Stimulated activated CD4-positive, alpha-beta T cell treated with anti-CD3 and anti-CD28 coated beads, Interleukin-1b, Interleukin-23, amount 100 ng/mL, for 1 hour (primary cell): ENCODE data around the gene CDC25B.
A peak's percentile ranks its signal among the peaks of the same experiment; 100 is the strongest.

Experiments
- DNase-seq, 2 donors: peaks; one replicate each; pipeline ENCODE4 v3.0.0-alpha.2; 2020; ENCODE audit warnings: low read depth in 2 of 2

CDC25B gene

DNA sequence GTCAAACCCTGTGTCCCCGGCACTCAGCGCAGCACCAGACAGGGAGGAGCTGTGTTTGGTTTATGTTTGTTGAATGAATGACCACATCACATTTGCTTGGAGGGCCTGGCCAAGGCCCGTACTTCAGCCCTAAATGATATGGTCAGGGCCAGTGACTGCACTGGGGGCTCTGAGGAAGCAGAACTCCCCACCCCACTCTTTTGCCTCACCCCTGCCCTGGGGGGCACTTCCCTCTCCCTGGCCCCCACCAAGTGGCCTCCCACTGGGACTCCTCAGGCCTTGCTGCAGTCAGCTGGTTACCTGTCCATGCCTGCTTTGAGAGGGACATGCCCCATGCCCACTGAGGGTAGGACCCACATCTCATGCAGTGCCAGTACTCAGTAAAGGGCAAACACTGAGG, 31.5 kb upstream of the CDC25B start:
- DNase-seq: no peak

DNA sequence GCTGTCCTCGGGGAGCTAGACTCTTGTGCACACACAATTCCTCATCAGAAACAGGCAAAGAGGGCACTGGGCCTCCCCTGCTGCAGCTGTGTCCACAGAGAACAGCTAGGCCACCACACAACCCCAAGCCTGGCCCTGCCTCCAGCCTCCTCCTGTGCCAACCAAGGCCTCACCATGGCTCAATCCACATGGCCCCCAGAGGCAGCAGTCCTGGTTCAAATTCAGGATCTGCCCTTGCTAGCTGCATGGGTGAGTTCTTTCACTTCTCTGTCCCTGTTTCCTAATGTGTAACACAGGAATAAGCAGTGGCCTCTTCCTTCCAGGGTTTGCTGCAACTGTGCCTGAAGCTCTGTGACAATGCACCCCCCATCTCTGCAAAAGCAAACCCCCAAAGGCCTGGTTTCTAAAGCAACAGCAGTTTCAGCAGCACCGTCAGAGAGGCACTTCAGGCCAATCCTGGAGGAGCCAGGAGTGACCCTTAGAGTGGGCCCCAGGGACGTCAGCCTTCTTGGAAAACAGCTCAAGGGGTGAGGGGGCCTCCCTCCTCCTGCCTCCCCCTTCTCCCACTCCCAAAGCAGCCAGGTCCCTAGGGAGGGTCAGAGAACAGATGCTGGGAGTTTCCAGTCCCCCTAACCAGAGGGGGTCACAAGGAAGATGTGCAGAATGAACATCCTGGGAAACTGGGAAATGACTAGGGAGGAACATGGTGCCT, 30.8 kb upstream of the CDC25B start:
- DNase-seq: no peak

DNA sequence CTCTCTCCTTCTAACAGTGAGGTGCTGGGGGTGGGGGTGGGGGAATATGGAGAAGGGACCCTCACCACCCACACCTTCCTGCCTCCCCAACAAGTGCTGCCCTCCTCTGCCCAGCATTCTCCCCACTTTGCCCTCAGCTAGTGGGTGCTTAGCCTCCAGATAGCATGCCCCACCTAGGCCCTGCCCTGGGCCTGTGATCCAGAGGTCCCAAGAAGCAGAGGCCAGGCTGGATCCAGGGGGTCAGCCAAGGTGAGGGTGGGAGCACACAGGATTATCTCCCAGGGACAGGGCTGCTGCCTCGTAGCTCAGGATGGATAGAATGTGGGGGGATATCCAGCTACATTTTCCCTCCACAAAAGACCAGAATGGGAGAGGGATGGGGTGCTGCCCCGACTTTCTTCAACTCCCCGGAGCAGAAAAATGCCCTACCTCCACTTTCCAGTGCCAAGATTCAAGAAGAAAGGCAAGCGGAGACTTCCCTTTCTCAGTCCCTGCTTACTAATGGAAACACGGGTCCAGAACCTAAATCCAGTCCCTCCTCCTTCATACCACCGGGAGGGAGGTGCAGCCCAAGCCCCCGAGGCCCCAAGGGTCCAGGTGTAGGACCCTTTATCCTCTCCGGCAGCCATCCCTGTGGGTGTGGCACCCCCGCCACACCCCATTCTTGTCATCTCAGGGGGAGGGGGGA, 29.5 kb upstream of the CDC25B start:
- DNase-seq: no peak

DNA sequence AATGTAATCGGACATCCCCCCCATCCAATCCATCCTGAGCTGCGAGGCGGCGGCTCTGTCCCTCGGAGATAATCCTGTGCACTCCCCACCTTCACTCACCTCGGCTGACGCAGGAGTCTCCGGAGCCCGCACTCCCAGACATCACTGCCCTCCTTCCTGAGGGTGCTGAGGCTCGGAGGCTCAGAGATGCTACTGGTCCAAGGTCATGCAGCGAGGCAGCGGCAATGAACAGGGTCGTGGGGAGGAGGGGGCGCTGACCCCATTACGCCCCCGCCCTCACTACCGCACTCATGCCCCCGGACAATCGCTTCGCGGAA, 29.0 kb upstream of the CDC25B start:
- DNase-seq: no peak

DNA sequence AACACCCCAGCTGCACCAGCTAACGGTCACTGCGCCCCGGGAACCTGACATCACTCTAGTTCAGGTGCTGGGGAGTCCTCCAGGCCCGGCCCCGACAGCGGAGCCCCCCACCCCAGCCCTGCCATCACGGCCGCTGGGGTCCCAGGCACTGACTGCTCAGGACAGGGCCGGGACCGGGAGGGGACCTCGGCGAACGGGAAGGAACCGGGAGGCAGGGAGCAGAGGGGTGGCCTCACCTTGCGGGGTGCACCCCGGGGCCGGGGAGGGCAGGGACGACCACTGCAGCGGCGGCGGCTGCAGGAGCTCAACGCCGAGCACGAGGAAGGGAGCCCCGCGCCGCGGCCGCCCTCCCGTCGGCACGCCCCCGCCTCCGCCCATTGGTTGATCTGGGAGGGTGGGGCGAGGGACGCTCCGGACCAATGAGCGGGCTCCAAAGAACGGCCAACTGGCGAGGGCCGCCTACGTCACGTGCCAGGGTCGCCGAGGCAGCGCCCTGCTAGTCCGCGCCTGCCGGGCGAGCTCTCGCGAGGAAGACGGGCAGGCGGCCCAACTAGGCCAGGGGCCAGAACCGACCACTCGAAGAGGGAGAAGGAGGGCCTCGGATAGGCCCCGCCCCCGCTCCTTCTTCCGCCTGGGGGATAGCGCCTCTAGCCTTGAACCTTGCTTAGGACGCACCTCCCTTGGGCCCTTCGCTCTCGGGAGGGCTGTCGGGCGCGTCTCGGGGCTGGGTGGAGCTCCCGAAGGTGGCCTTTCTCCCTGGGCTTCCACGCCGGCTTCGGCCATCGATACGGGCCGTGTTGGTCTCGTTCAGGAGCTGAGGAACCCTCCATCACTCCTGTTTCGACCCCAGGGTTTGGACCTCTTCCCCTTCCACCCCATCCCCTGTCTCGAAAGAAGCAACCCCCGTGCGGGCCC, 28.4 kb upstream of the CDC25B start, which contains the start of gene ADISSP:
Gene ADISSP (minus strand): TSS at position 327 of the 915 bp plus-strand sequence. CDS start 7,653 bp downstream, outside the sequence.
- DNase-seq: peak; percentile 92 to 93

DNA sequence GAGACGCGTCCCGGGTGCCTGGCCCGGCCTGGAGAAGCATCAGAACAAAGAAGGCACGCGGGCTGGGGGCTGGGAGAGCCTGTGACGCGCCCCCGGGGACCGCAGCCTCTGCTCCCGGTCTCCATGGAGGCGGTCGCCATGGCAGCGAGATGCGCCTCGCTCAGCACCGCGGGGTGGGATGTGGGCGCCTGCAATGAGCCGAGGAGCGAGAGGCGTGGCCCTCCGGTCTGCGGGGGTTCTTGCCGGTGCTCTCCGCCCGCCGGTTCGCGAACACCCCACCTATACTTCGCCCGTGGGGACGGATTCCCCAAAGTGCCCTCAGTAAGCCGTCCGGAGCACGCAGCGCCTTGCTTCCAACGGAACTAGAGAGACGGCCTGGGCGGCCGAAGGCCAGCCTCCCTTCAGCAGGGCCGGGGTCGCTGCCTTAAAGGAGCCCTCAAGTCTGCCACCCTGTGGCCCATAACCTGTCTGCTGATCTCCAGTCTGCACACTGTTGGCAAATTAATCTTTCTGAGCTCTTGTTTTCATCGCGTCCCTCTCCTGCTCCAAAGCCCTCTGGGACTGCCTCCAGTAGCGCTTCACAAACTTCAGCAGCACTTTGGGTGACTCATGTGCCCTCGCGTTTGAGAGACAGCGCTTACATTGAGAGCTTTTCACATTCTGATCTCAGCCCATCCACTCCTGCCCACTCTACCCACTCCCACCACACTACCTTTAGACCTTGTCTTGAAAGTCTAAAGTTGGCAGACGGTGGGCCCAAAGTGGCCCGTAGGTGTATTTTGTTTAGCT, 27.6 kb upstream of the CDC25B start:
- DNase-seq: peak; percentile 46 to 50

DNA sequence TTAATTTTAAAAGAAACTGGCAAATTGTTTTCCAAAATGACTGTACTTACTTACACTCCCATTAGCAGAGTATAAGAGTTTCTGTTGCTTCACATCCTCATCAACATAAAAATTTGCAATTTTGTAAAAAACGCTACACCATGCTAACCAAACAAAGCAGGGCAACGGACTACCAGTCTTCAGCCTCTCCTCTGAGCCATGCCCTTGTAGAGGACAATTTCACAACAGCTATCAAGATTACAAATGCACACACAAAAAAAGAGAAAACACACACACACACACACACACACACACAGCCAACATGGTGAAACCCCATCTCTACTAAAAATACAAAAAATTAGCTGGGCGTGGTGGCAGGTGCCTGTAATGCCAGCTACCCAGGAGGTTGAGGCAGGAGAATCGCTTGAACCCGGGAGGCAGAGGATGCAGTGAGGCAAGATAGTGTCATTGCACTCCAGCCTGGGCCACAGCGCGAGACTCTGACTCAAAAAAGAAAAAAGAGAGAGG, 24.5 kb upstream of the CDC25B start:
- DNase-seq: no peak

DNA sequence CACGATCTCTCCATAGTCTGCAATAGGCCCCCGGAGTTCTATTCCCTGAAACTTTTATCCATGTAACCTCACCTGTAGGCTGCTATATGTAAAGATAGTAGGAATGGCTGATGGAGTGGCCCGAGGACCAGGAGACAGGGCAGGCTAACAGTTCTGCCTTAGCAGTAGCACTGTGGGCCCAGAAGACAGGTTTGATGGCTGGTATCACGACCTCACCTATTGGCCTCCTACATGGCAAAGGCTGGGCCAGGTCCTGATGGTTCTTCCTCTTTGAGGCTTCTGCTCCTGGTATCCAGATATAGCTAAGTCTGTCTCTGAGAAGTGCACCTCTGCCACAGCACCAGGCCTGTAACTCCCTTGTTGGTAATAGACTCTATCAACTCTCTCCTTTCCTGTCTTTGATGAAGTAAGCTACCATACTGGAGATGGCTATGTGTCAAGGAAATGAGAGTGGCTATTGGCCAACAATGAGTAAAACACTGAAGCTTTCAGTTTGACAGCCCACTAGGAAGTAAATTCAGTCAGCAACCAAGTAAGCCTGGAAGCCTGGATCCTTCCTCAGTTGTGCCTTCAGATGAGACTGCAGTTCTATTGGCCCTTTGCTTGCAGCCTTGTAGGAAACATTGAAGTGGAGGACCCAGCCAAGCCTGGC, 20.5 kb upstream of the CDC25B start:
- DNase-seq: no peak

DNA sequence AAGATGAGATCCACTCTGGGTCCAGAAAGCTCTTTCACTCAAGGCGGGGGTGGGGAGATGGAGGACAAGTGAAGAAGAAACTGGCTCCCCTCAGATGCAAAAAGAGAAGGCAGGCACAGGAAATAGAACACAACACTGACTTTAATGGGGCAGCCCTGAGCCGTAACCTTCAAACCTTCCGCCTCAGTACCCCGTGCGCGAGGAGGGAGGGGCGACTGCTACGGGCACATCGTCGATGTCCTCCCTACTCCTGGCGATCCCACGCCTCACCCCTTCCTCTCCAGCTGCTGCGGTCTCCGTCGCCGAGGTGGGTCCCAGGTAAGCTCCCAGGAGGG, 18.8 kb upstream of the CDC25B start:
- no peak for DNase-seq

DNA sequence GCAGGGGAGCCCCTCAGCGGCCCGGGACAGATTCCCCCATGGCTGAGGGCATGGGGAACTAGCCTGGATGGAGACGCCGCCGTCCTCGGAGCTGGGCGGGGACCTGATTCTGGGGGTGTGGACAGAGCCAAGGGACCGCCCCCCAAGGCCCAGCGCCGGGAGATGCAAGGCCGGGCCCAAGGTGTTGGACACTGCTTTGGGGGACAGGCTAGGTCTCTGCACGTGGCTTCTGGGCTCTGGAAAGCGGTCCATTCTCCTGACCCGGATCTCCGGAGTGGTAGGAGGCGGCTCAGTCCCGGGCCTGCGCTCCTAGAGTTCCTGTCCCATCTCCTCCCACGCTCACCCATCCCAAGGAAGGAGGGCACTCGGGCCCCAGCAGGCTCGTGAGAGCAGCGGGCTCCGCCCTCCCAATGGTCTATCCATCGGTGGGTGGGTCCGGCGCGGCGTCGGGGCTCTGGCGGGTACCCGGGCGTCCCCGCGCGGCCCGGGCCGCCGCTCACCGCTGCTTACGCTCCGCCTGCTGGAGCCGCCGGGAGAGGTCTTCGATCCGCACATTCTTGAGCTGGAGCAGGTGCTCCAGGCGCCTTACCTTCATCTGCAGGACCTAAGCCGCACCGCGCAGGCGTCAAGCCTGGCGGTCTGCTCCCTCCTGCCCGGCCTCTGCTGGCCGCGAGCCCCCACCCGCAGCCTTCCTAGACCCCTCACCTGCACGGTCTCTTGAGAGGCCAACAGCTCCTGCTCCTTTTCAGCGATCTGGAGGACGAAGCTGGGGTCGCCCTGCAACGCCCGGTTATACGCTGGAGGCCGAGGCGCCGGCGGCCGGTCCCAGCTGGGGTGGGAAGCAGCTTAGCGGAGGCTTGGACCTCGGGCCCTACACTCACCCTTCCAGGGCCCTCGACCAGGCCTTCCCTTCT, 18.1 kb upstream of the CDC25B start:
- no peak for DNase-seq

DNA sequence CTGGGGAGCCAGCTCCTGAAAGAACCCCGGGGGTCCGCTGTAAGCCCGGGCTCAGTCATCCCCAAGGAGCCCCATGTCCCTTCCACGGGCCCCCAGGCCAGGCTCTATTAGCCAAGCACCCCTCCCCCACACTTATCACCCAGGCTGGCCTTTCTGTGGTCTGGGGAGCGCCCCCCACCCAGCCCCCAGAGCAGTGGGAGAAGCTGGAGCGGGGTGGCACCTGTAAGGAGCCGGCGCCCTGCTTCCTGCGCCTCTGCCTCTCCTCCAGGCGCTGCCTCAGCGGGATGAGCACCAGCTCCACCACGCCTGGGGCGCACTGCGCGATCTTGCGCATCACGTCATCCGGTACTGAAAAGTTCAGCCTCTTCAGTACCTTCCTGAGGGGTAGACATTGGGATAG, 17.1 kb upstream of the CDC25B start:
- no peak for DNase-seq

DNA sequence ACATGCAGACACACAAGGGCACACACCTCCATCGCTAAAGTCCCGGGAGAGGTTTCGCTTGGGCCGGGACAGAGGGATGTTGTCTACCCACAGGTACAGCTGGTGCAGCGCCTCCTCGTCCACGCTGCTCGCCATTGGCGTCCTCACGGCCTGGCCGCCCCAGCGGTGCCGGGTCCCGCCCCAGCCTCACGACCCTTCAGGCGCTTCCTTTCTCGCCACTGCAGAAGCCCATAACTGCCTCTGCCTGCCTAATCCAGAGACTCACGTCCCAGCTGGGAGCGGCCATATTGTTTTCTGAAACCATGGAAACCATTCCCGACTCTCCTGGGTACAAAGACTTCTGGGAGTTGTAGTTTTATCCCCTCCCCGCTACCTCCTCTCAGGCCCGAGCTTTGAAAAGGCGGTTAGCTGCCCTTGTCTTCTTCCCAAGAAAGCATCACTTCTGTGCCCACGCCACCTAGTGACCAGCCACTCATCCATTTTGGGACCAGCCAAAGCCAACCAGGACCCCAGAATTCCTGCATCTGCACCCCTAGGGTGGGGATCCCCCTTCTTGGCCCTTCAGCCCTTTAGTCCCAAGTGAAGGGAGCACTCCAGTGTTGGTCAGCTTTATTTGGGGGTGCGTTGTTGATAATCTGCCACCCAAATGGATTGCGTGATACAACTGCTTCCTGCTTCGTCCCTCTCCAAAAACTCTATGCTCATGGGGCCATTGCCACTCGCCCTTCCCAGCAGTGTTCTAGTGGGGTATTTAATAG, 14.8 kb upstream of the CDC25B start, which contains the start of gene SPEF1:
Gene SPEF1 (minus strand): TSS at position 296 of the 758 bp plus-strand sequence. CDS start 161 bp downstream, at position 135.
- DNase-seq: no peak

DNA sequence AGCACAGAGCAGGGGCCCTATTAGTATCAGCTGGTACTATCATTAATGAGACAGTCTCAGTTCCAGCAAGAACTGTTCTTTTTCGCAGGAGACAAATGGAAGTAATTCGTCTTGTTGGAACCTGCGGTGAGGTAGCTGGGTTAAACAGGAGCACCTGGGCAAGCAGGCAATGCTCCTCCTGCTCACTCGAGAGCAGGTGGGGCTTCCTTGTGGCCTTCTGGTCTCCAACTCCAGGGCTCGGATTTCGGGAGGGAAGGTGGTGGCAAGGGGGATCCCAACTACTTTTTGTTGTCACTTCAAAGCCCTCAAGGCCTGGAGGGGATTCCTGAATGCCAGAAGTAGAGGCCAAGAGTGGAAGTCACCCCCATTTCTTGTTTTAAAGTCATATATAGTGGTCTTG, 13.5 kb upstream of the CDC25B start:
- no peak for DNase-seq

DNA sequence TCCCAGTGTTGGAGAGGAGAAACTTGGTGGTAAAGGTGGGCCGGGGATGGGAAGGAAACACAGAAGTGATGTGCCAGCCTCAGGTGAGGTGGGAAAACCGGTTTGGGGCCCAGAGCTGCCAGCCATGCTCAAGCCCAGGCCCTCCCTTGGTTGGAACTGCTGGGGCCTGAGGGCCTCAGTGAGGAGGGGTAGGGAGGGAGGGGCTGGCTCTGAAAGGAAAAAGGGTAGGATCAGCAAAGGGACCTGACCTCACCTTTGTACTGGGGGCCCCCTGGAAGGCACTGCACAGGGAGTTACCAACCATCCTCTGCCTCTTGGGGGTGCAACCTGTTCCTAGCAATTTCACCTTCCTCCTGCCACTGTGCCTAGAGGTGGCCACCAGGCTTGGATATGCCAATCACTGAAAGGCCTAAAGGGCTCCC, 13.0 kb upstream of the CDC25B start:
- DNase-seq: no peak

DNA sequence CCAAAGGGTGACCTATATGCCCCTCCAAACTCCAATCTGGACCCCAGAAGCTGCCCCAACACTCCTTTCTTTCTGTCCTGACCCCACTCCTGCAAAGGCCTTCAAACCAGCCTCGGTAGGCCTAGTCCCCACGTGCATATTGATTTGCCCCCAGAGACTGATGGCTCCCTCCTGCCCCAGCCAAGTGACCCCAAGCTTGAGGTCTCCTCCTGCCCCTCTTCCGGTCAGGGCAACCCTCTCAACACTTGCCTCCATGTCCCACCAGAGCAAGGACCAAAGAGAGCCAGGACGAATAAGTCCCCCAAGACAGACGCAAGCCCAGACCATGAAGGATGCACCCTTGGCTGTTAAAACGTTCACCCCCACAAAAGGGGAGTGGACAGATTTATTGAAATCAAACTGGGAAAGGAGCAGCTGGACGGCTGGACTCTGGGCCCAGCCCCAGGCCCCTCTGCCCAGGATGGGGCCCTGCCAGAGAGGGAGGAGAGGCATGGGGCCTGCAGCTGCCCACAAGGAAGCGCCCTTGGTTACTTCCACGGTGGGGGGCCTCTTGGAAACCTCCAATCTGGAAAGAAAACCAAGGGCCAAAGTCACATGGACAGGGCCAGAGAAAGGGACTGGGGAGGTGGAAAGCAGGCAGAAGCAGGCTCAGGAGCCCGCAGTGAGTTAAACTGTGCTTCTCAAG, 12.5 kb upstream of the CDC25B start:
- DNase-seq: no peak

DNA sequence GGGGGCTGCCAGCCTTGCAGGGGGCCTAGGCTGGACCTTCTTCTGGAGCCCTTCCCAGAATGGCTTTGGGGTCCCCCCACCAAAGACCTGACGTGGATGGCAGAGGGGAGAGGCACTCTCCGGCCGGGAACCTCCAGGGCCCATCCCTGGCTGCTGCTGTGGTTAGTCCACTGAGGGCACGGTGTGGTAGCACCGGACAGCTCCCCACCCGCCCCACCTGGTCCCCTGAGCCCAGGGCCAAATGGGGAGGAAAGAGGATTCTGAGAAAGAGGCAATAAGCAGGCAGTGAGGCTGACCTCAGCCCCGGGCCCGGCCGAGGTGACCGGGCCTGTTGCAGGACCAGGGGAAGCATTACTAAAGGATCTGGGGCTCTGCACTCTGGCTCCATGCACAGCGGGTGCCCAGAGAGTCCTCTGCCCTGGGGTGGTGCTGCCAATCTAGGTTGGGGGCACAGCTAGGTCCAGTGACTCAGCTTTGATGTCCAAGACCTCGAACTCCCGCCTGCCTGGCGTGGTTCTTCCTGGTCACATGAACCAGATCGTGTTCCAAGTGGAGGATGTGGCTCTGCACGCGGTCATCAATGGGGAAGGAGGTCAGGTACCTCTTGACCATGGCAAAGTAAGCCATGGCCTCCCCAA, 11.8 kb upstream of the CDC25B start:
- no peak for DNase-seq

DNA sequence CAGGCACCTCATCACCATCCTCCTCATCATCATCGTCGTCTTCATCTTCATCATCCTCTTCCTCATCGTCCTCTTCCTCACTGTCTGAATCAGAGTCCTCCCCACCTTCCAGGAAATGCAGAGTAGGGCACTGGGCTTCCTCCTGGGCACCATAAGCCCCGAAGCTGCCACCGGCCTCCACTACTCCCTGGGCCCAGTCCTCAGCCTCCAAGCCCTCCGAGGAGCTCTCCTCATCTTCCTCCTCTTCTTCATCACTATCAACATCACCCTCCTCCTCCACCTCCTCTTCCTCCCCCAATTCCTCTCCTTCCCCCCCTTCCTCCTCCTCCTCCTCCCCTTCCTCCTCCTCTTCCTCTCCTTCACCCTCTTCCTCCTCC, 11.3 kb upstream of the CDC25B start:
- DNase-seq: no peak
